SK-N-DZ (cell line): ENCODE results near the gene NAV2.

Experiments used
- DNase-seq: peaks from one replicate; pipeline ENCODE4 v3.0.0-alpha.2; 2015; ENCODE audit warnings: low spot score

The NAV2 gene

DNA sequence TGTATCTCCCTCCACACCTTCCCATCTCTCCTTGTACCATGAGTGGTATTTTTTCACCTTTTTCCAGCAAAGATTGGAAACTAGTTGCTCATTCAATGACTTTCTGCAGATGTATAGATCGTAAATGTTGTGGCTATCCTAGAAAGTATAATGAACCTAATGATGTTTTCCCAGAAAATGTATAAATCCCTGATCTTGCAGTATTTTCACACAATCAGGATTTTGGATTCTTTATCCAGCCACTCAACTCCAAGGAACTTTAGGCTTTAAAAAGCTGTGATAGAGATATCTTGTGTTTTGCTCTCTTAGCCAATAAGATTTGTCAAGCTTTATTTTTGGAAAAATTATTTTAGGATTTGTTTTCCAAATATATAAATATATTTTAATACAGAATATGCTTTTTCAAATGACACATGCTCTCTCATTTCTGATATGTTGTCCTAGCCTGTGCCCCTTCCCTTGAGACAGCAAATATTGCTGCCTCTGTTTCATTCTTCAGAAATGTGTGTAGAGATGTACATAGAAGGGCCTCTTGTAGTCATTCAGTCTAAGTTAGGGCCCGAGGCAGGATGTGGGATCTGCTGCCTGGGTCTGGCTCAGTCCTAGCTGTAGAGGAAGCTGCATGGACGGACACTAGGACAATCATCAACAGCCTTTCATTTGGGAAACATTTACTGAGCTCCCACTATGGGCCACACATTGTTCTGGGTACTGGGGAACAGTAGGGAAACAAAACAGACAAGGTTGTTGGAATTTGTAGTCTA is 62.4 kb downstream of the NAV2 start:
- DNase-seq = no peak

- no peak for DNase-seq
These were observed 63.0 kb downstream of the NAV2 start for GRCh38 chr11:19775622-19776021.

GRCh38 chr11:19777039-19777376 is 64.4 kb downstream of the NAV2 start:
- DNase-seq = no peak

GRCh38 chr11:19777377-19778102 is 64.9 kb downstream of the NAV2 start:
- DNase-seq = no peak

GRCh38 chr11:19779740-19780139 is 67.1 kb downstream of the NAV2 start:
- no peak for DNase-seq

GRCh38 chr11:19781351-19781750 is 68.7 kb downstream of the NAV2 start:
- DNase-seq = no peak

DNA sequence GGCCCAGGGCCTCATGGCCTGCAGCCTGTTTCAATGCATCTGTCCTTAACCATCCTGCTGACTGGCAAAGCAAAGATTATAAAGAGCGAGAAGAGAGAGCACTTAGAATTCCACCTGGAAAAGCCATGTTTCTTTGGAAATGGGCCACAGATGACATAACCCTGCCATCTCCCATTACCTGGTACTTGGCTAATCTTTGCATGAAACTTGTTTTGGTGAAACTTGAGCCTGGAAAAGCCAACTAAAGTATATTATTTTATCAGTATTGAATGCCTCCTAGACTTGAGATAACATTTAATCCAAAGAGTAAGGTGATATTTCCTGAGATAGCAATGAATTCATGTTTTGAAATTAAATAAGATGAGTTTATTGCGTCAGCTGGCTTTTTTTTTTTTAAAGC is 72.6 kb downstream of the NAV2 start:
- no peak for DNase-seq

- no peak for DNase-seq
These were observed 74.0 kb downstream of the NAV2 start for GRCh38 chr11:19786644-19787043.

DNA sequence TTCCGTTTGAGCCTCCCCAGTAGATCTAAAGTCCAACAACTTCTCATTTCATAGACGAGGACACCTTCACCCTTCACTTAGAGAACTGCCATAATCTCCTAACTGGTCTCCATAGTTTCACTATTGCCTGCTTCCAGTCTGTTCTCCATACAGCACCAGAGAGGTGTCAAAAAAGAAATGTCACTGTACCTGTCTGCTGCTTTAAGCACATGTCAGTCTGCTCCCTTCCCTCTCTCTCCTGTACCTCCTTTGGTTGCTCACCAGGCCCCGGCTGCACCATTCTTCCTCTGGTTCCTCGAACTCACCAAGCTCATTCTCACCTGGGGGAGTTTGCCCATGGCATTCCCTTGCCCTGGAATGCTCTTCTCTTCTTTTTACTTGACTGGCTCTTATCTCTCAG is 75.8 kb downstream of the NAV2 start:
- DNase-seq = no peak

DNA sequence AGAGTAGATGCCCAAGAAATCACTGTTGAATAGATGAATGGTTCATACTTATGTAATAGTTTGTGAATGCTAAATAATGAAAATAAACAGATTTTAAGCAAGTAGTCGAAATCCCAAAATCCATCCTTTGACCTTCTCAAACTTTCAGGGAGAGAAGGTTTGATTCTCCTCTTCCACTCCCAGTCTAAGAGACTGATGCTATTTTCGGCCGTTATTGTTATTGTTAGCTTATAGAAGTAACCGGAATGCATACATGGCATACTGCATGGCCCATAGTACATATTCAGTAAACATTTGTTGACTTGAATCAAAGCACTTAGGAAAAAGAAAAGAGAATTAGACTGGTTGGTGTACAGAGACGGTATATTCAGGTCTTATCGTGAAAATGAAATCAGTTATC is 76.6 kb downstream of the NAV2 start:
- no peak for DNase-seq

DNA sequence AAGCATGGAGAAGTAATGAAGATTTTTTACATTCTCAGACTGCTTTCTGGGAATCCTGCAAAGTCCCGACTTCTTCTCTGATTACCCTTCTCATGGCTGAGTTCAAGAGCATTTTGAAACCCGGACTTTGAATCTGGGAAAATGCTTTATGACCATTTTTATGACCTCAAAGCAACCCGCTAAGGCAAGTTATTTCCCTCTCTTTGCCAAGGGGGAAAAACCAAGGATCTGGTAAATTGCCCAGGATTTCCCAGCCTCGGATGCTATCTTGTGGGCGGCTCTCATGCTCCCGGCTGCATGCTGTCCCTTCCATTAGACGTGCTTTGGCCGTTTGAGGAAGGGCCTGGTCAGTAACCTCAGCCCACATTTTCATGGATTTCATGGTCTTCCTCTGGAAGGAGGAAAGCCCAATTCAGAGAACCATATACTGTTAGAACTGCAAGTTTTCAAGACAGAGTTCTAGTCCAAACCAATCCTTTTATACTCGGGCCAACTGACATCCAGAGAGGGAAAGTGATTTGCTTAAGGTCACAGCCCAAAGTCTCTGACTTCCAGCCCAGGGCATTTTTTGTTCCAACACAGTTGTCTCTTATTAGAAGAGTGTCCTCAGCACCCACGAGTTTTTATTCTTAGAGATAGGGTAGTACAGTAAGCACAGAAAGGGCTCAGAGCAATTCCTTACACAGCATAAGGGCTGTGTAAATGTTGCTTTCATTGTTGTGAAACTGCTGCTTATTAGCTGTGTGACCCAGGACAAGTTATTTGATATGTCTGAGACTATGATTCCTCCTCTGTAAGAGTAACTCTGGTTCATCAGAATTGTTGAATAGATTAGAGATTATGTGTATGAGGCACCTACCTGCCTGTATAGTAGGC is 77.4 kb downstream of the NAV2 start:
- DNase-seq = no peak

- DNase-seq = no peak
These were observed 78.4 kb downstream of the NAV2 start for GRCh38 chr11:19790831-19791552.

DNA sequence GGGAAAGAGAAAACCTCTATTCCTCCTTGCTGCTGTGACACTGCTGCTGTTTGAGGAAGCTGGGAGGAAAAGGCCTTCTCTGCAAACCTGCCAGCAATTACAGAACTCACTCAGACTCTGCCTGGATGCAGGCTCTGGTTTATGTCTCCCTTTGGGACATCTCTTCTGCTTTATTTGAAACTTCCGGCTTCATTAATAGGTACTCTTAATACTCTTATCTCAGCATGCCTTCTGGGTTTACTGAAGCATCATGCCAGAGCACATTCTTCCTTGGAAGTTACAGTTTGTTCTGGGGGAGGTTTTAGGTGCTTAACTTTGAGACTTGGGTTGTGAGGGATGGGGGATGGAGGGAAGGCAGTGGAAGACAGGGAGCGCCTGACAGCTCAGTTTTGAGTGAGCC is 79.9 kb downstream of the NAV2 start:
- peak; percentile 71 for DNase-seq

GRCh38 chr11:19793326-19793725 is 80.7 kb downstream of the NAV2 start:
- no peak for DNase-seq

GRCh38 chr11:19794161-19794560 is 81.5 kb downstream of the NAV2 start:
- no peak for DNase-seq

DNA sequence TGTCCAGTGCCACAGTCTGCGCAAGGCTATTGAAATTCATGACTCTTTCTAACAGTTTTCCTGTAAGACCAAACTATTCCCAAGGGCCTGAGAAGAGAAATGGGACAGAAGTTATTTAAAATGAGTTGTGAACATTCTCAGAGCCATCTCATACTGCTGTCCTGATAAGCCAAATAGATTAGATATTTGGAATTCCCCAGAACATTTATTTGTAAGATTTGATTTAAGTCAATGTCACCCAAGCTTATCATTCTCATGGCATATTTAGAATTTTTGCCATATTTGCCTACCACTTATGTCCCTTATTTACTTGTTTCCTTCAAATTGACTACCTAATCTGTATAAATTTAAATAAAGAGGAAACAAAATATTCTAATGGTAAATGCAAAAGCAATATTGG is 82.4 kb downstream of the NAV2 start:
- DNase-seq = no peak

DNA sequence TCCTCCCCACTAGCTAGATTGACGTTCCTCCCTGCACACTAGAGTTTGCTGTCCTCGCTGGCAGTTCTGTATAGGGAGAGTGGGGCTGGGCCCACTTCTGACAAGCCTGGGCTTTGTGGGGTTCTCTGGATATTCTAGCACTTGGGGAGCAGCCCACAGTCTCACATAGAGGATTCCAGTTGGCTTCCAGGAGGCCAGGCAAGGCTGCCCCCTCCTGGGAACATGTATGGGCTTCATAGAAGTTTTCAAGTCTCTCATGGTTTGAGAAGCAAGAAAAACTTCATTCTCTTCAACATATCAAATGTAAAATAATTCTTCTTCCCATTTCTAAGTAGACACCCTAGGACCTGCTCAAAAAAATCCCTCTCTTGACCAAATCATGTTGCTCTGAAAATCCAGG is 87.5 kb downstream of the NAV2 start:
- no peak for DNase-seq

DNA sequence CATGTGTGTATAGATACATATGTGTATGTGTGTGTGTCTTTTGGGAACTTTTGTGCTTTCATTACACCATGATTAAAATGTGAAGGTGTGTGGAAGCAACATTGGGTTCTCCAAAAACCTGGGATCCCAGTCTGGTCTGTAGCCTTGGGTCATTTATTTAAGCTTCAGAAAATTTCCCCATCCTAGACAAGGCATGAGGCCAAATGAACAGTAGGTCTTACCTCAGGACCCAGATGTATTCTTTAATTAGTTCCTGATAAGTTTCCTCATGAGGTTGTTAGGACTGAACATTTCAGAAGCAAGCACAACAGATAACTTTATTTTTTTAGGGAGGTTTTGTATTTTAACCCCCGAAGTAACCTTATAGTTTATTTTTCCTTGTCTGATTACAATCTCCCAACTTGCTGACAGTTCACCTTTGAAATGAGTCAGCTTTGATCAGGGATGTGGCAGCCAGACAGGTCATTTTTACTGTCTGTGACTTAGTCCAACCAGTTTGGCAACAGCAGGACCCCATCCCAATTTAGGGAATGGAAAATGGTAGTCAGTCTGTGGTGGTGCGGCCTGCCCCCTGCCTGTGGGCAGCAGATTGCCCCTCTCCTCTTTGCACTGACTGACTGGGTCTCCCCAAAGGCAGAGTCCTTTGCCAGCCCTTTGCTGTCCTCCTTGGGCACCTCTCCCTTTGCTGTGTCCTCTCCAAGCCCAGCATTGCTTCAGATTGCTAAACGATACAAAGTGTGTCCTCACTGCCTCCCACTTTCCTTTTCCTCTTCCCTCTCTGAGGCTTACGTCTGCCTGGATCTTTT is 88.3 kb downstream of the NAV2 start:
- no peak for DNase-seq

DNA sequence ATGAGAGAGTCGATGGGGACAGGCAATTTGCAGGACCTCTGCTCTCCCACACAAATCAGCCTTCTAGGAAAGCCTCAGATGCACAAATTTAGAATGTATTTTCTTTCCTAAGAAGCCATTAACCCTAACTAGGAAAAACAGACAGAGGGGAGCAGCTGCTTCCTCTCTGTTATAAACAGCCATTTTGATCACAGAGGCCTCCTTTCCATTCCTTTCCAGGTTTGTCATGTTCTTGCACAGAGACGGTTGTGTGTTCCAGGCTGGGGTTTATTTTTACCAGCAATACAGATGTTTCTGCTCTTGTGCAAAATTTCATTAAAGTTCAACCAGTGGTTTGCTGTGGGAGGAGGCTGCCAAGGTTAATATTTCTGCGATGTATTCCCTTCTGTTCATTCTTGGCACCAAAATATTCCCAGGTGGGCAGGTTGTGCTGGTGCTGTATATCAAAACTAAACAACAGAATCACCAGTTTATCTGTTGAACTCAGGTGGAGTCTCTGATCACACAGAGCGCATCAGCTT is 90.2 kb downstream of the NAV2 start:
- DNase-seq = no peak

DNA sequence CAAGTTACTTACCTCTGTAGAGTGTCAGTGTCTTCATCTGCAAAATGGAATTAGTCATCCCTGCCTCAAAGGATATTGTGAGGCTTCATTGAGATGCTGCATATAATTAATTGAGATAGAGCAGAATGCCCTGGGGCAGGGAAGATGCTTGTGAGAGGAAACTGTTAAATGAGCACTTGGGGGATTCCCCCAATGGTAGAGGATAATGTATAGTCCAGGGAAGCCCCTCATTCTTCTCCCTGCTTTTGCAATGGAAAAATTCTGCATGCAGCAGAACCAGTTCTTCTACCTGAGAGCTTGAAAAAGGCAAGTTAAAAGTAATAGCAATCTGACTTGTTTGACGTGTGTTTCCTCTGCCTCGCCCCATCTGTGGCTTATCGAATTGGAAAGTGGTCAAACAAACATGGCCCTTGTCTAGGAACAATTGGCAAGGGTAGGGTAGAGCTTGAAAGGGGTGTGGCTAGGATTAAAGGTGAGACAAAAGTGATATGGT is 90.9 kb downstream of the NAV2 start:
- no peak for DNase-seq

DNA sequence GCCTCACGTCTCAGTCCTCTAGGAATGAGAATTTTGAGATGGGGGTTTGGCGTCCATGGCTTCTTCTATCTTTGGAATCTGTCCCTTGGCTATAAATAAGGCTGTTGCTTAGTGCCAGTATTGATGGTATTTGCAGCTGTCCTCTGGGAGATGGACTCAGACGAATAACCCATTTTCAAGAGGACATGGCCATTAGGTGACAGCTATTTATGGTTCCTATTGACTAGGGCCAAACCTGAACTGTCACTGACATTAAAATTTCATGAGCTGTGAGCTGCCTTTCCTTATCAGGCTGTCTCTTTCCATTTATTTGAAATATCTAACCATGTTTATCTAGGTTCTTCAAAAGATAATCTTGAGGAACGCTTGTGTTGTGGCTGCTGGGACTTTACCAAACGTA is 92.7 kb downstream of the NAV2 start:
- no peak for DNase-seq
